ENCODE results near the gene RGS11. TPM values are rescaled to one million over a fixed set of nuclear protein-coding genes. Genes with fewer than 3 reads are reported as not detected.

RGS11 gene
- polyA plus RNA-seq, 1 donor from 2014 or later = 3.5 TPM

DNA sequence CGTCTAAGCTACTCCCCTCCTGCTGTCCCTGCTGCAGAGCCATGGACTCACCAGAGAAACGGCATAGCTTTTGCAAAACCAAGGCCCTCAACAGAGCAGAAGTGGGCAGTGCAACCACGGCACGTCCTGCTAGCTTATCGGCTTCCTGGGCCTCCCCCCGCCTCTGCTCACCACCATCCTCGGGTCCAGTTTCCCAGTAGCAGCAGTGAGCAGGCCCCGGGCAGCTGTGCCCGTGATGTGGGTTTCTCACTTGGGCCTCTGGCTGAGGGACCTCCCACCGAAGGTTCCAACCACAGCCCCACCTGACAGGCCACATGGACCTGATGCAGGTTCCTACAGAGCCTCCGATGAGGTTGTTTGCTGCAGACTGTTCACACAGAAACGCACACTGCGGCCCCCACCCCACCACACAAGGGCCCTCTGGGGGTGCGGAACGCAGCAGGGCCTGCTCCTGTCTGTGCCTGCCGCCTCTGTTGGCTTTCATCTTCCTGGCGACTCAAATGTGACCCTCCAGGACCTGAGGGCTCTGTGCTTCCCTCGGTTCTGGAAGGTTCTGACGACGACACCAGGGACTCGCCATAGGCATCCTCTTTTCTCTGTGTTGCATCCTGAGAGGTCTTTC is 32.1 kb upstream of the RGS11 start:
- Histone ChIP-seq H3F3A (ENCODE audit: insufficient read depth, low read length, poor library complexity, severe bottlenecking) (no peaks in the 10 kb centered on the region), H3K9ac (ENCODE audit: low read length) (no peak overlapping the region), H3K9me2 (ENCODE audit: insufficient read depth, low read length) (no peaks in the 10 kb centered on the region), H3K9me3 (ENCODE audit: low read length) (no peaks in the 10 kb centered on the region), H3K79me2 (replicated peaks; ENCODE audit: insufficient read depth, low read length) (no peaks in the 10 kb centered on the region), H3K4me2 (ENCODE audit: low read length) (no peak overlapping the region), H2AFZ (ENCODE audit: low read depth, low read length) (no peak overlapping the region), H4K20me1 (ENCODE audit: insufficient read depth) (no peaks in the 10 kb centered on the region), H3K4me3 (ENCODE audit: low read length) (no peak overlapping the region), H3K36me3 (ENCODE audit: insufficient read depth, low read length) (no peaks in the 10 kb centered on the region), H3K27ac (ENCODE audit: low read length) (no peak overlapping the region), H3K27me3 (ENCODE audit: insufficient read depth, low read depth, low read length) (no peaks in the 10 kb centered on the region)
- TF ChIP-seq EZH2 (IDR thresholded peaks at IDR 0.05; ENCODE audit: borderline replicate concordance, insufficient read depth, low read length, poor library complexity, severe bottlenecking) (no peak), TAF1 (IDR thresholded peaks at IDR 0.05; ENCODE audit: low read depth) (no peak), SMC3 (conservative IDR thresholded peaks at IDR 0.05; ENCODE audit: poor library complexity) (no peak), MXI1 (conservative IDR thresholded peaks at IDR 0.05; ENCODE audit: poor library complexity, severe bottlenecking) (no peak), RAD21 (conservative IDR thresholded peaks at IDR 0.05) (no peak), EP300 (conservative IDR thresholded peaks at IDR 0.05; ENCODE audit: poor library complexity, severe bottlenecking) (no peak), POLR2AphosphoS5 (IDR thresholded peaks at IDR 0.05) (no peak)
- TF ChIP-seq, protein P1, sequence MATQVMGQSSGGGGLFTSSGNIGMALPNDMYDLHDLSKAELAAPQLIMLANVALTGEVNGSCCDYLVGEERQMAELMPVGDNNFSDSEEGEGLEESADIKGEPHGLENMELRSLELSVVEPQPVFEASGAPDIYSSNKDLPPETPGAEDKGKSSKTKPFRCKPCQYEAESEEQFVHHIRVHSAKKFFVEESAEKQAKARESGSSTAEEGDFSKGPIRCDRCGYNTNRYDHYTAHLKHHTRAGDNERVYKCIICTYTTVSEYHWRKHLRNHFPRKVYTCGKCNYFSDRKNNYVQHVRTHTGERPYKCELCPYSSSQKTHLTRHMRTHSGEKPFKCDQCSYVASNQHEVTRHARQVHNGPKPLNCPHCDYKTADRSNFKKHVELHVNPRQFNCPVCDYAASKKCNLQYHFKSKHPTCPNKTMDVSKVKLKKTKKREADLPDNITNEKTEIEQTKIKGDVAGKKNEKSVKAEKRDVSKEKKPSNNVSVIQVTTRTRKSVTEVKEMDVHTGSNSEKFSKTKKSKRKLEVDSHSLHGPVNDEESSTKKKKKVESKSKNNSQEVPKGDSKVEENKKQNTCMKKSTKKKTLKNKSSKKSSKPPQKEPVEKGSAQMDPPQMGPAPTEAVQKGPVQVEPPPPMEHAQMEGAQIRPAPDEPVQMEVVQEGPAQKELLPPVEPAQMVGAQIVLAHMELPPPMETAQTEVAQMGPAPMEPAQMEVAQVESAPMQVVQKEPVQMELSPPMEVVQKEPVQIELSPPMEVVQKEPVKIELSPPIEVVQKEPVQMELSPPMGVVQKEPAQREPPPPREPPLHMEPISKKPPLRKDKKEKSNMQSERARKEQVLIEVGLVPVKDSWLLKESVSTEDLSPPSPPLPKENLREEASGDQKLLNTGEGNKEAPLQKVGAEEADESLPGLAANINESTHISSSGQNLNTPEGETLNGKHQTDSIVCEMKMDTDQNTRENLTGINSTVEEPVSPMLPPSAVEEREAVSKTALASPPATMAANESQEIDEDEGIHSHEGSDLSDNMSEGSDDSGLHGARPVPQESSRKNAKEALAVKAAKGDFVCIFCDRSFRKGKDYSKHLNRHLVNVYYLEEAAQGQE (IDR thresholded peaks at IDR 0.05; ENCODE audit: borderline replicate concordance) = no peak
- TF ChIP-seq, protein P2, sequence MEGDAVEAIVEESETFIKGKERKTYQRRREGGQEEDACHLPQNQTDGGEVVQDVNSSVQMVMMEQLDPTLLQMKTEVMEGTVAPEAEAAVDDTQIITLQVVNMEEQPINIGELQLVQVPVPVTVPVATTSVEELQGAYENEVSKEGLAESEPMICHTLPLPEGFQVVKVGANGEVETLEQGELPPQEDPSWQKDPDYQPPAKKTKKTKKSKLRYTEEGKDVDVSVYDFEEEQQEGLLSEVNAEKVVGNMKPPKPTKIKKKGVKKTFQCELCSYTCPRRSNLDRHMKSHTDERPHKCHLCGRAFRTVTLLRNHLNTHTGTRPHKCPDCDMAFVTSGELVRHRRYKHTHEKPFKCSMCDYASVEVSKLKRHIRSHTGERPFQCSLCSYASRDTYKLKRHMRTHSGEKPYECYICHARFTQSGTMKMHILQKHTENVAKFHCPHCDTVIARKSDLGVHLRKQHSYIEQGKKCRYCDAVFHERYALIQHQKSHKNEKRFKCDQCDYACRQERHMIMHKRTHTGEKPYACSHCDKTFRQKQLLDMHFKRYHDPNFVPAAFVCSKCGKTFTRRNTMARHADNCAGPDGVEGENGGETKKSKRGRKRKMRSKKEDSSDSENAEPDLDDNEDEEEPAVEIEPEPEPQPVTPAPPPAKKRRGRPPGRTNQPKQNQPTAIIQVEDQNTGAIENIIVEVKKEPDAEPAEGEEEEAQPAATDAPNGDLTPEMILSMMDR (IDR thresholded peaks at IDR 0.05; ENCODE audit: poor library complexity, severe bottlenecking) = no peak

DNA sequence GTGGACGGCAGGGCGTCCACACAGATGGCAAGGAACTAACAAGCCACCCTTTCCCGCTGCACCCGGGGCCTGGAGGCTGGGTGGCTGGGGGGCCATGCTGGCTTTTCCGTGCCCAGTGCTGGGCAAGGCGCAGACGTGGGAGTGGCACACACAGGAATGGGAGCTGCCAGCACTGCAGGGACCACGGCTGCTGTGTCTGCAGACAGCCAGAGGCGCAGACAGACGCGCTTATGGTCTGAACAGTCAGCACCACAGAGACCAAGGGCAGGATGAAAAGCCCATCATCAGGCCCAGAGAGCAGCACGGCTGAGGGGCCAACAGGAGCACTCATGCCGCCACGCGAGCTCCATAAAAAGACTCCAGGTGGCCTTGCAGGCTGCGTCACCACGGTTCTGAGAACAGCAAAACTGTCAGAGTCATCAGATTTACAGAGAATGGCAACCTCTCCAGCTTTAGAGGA is 31.2 kb upstream of the RGS11 start:
- no peaks in the 10 kb centered on the region for H3K27me3 ChIP-seq (ENCODE audit: insufficient read depth, low read depth, low read length)
- H3K36me3 ChIP-seq (ENCODE audit: insufficient read depth, low read length) = no peaks in the 10 kb centered on the region
- no peak overlapping the region for H3K4me2 ChIP-seq (ENCODE audit: low read length)
- H3K9me2 ChIP-seq (ENCODE audit: insufficient read depth, low read length) = no peaks in the 10 kb centered on the region
- H3K9ac ChIP-seq (ENCODE audit: low read length) = no peak overlapping the region
- no peaks in the 10 kb centered on the region for H3K79me2 ChIP-seq (replicated peaks; ENCODE audit: insufficient read depth, low read length)
- TF ChIP-seq TAF1 (IDR thresholded peaks at IDR 0.05; ENCODE audit: low read depth) (no peak), RAD21 (conservative IDR thresholded peaks at IDR 0.05) (no peak), SMC3 (conservative IDR thresholded peaks at IDR 0.05; ENCODE audit: poor library complexity) (no peak), EP300 (conservative IDR thresholded peaks at IDR 0.05; ENCODE audit: poor library complexity, severe bottlenecking) (no peak), EZH2 (IDR thresholded peaks at IDR 0.05; ENCODE audit: borderline replicate concordance, insufficient read depth, low read length, poor library complexity, severe bottlenecking) (no peak), POLR2AphosphoS5 (IDR thresholded peaks at IDR 0.05) (no peak), MXI1 (conservative IDR thresholded peaks at IDR 0.05; ENCODE audit: poor library complexity, severe bottlenecking) (no peak)
- TF ChIP-seq, protein P2 (IDR thresholded peaks at IDR 0.05; ENCODE audit: poor library complexity, severe bottlenecking) = no peak
- TF ChIP-seq, protein P1 (IDR thresholded peaks at IDR 0.05; ENCODE audit: borderline replicate concordance) = no peak
- H3K27ac ChIP-seq (ENCODE audit: low read length) = no peak overlapping the region
- no peaks in the 10 kb centered on the region for H3K9me3 ChIP-seq (ENCODE audit: low read length)
- no peaks in the 10 kb centered on the region for H3F3A ChIP-seq (ENCODE audit: insufficient read depth, low read length, poor library complexity, severe bottlenecking)
- no peaks in the 10 kb centered on the region for H4K20me1 ChIP-seq (ENCODE audit: insufficient read depth)
- H3K4me3 ChIP-seq (ENCODE audit: low read length) = no peak overlapping the region
- H2AFZ ChIP-seq (ENCODE audit: low read depth, low read length) = no peak overlapping the region

Data from neural cell (in vitro differentiated cells).